Hepatic stellate cell (primary cell): ENCODE data around the gene KCNK1.
"Not testable (repeated sequence)": the region's sequence is repeated elsewhere in the genome, so short reads cannot be mapped to it uniquely, and the experiment has no call there.

Experiments
- DNase-seq: peaks from one replicate; pipeline ENCODE4 v3.0.0; 2011; ENCODE audit warnings: low spot score

KCNK1 gene

DNA sequence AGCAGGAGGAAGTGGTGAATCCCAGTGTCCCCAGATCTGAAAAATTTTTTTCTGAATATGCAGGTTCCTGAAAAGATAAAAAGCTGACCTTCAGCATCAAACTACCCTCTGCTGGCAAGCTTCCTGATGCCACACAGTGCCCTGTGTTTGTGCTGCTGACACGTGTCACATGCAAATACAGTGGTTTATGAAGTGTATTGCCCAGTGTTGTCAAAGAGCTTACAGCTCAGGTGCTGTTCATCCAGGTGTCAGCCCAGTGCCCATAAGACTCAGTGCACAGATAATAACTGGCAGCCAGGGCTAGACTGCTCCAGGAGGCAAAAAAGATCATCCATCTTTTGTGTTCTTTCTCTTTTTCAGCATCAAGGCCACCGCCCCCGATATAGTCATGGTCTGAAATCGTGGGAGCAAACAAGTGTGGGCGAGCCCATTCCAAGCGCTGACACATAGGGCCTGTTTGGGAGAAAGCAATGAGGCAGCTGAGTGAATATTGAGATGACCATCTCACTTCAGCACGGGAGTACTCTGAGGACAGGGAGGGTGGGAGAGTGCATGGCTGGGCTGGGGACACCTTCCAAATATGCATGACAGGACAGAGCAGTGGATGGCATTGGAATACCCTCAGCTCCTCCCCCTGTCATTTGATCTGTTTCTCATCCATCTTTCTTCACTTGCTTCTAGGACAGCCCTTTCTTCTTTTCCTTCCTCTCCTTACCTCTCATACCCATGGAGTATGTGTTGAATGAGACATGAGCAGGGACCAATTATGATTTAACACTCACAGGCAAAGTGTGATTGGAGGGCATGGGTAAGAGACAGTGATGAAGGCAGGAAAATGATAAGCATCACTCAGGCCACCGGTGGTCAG lies 6.4 kb upstream of the KCNK1 start:
- DNase-seq = no peak

GRCh38 chr1:233608988-233609387 lies 4.9 kb upstream of the KCNK1 start:
- DNase-seq = no peak

DNA sequence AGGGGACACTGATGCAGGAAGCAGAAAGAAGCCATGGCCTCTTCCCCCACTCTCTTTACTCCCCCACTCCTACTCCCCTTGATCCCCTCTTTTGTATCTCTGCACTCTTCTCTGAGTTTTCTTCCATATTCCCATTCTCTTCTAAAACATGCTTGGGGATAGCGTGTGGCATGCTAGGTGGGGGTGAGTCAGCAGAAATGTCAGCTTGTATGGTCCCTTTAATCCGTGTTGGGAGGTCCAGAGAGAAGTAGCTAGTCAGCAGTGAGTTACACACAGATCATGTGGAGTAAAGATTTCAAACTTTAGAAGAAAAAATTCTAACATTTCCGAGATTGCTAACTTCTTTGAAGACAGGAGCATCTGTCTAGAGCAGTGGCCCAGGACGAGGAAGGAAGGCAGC lies 4.0 kb upstream of the KCNK1 start:
- no peak for DNase-seq

GRCh38 chr1:233610628-233611027 lies 3.3 kb upstream of the KCNK1 start:
- DNase-seq = no peak

- DNase-seq = not testable (repeated sequence)
These were observed 2.5 kb upstream of the KCNK1 start for GRCh38 chr1:233611363-233611762.

DNA sequence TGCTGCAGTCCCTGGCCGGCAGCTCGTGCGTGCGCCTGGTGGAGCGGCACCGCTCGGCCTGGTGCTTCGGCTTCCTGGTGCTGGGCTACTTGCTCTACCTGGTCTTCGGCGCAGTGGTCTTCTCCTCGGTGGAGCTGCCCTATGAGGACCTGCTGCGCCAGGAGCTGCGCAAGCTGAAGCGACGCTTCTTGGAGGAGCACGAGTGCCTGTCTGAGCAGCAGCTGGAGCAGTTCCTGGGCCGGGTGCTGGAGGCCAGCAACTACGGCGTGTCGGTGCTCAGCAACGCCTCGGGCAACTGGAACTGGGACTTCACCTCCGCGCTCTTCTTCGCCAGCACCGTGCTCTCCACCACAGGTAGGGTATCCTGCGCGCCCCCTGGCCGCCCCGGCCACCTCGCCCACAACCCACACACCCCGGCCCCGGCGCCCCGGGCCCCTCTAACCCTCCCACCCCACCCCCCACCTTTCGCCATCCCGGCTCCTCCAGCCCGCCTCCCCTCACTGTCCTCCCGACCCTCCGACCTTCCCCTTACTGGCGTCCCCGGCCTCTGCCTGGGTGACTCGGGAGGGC lies 352 bp downstream of the KCNK1 start:
- DNase-seq = peak; percentile 7

GRCh38 chr1:233614743-233615521 lies 1.0 kb downstream of the KCNK1 start:
- no peak for DNase-seq

GRCh38 chr1:233615571-233615970 lies 1.7 kb downstream of the KCNK1 start:
- DNase-seq = no peak

- no peak for DNase-seq
These were observed 3.1 kb downstream of the KCNK1 start for GRCh38 chr1:233617025-233617424.

DNA sequence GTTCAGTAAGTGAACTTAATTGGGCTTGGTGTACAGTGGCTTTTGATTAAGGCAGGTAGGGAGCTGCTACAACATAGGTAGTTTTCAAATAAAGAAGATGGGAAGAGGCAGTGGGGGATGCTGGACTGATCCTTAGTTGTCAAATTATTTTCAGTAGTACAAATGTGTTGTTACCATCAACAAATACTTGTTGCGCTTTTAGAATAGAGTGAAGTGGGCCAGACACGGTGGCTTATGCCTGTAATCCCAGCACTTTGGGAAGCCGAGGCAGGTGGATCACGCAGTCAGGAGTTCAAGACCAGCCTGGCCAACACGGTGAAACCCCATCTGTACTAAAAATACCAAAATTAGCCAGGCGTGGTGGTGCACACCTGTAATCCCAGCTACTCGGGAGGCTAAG lies 5.5 kb downstream of the KCNK1 start:
- DNase-seq = not testable (repeated sequence)

GRCh38 chr1:233620065-233620464 lies 6.2 kb downstream of the KCNK1 start:
- no peak for DNase-seq

- no peak for DNase-seq
These were observed 8.0 kb downstream of the KCNK1 start for GRCh38 chr1:233621923-233622322.

DNA sequence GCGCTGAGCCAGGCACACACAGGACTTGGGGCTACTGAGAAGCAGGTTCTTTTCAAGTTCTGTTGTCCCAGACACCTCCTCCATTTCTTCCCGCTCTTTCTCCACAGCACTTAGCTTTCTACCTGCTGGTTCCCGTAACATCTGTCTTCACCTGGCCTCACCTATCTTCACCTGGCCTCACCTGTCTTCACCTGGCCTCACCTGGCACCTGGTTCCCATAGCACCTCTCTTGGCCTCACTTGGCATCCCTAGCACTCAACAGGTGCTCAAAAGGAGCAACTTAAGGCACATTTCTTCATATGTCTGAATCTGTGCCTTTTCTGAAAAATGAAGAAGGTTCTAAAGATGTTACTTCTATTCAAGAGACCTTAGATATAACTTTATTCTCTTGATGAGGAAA lies 10.4 kb downstream of the KCNK1 start:
- DNase-seq = no peak

DNA sequence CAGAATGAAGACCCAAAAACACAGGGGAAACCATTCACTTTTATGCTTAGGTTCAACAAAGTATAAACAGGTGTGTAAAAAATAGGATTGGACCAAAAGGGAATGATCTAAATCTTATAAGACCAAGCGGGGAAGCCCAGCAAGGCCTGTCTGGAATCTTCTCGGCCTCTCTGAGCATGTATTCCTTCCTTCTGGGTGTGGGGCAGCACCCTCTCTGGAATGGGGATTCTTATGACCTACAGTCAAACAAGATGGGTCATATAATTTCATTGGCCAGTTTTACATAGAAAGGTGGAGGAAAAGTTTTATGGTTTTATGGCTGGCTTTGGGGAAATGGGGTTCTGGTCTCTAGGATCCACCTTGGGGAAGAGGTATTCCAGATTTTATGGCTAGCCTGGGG lies 11.2 kb downstream of the KCNK1 start:
- no peak for DNase-seq

- DNase-seq = no peak
These were observed 11.6 kb downstream of the KCNK1 start for GRCh38 chr1:233625510-233625981.

DNA sequence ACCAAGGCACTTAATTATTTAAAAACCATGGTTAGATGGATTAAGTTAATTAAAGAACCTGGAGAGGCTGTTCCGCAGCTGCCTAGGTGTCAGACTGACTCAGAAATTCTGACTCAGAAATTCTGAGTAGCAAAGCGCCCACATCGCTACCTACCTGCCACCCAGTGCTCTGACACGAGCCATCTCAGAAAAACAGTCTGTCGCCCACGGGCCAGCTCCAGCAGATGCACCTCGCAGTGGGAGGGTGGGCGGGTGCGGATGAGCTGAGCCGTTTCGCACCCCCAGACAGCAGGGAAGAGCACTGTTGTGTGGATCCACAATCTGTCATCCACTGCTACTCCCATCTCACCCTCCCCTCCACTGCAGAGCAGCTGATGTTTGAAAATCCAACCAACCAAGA lies 13.5 kb downstream of the KCNK1 start:
- no peak for DNase-seq

- no peak for DNase-seq
These were observed 13.9 kb downstream of the KCNK1 start for GRCh38 chr1:233627823-233628222.

DNA sequence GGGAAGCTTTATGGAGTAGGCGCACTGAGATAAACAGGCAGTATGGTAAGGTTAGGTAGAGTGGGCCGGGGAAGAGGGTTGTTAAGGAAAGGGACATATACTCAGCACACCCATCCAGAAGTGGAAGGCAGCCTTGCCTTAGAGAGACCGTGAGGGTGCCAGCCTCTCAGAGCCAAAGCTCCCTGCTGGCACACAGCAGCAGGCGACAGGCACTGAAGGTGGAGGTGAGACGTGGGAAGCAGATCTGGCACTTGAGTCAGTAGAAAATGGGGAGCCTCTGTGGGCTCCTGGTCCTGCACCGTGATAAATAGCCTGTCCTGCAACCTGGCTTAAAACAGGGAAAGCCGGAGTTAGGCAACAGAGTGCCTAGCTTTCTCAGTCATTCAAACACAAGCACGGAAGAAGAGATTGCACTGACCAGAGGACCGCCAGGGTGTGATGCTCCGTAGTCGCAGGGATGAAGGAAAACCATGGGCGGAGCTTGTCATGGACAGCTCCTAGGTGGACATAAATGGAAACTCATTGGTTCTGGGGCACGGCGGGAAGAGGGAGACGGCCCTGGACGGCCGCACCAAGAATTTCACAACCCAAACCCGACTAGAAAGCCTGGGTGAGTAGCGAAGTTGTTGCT lies 15.5 kb downstream of the KCNK1 start:
- no peak for DNase-seq

DNA sequence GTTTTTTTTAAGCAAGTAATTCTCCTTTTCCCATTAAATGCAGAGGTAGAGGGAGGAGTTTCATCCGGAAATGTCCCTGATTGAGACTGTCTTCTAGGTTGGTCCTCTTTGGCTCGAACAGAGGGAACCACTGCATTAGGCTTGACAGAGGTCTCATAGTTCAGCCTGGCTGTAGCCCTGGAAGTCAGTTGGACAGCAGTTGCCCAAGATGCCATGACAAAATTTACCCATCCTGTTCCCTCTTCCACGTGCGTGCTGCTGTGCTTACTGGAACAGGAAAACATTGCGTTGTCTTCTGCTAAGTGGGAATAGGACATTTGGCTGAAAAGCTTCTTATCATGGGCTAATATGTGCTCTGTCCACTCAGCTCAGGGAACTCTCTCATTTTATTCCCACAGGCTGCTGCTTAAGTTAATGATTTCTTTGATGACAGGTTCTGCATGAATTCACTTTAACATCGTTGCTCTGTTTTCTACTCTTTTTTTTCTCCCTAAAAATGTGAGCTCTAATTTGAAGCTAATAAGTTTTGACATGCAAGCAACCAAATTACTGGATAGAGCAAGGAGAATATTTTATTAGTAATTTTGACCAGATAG lies 18.0 kb downstream of the KCNK1 start:
- DNase-seq = no peak

GRCh38 chr1:233632436-233632835 lies 18.5 kb downstream of the KCNK1 start:
- DNase-seq = no peak

- DNase-seq = no peak
These were observed 22.0 kb downstream of the KCNK1 start for GRCh38 chr1:233635765-233636502.
